Daoy (cell line): Measurements from ENCODE around the gene HMGB3. TPM values are rescaled to one million over a fixed set of nuclear protein-coding genes. Genes with fewer than 3 reads are reported as not detected.

Experiments
- total RNA-seq: library from RNA; depleted of rRNA; stranded (reverse); fragments of >200 nt; shearing (Covaris generic); gene quantifications from 2 replicates; pipeline ENCODE4 v1.2.3, GENCODE V29; 2014; rRNA removed

HMGB3 gene
- total RNA-seq, 1 experiment from 2014 or later = 105 TPM

Other genes starting within 250 kb of the HMGB3 start
- 15.8 and 17.7 TPM in 2 replicates for gene CD99L2, start 84.7 kb upstream of the HMGB3 start, total RNA-seq
- not detected in 2 replicates for gene GPR50, start 193.2 kb downstream of the HMGB3 start, total RNA-seq